GM21737 (cell line): Measurements from ENCODE around the gene APP.

ENCODE experiments used
- ATAC-seq: cut with Tn5 transposase; IDR thresholded peaks from one replicate; pipeline ENCODE4 v1.9.1; 2021; ENCODE audit warnings: mild to moderate bottlenecking, moderate library complexity; ENCODE audit not compliant: unreplicated experiment

The APP gene

DNA sequence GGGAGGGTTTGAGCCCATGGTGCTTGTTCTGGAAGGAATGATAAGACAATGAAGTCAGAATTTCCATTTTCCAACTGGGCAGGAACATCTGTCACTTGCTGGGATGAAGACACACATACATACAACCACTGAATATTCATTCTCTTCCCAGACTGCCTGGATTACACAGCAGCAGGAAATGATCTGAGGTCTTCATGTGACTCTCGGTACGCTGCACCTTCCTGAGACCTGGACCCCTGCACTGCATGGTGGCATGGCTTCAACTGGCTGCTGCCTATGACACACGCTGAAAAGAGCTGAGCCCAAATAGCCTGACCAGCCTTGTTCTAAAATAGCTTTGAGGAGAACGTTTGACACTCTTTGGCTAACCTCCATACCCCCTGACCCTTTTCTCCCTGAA, 285.2 kb downstream of the APP start:
- no peak for ATAC-seq

GRCh38 chr21:25884311-25884710, 286.3 kb downstream of the APP start:
- ATAC-seq: no peak

- ATAC-seq: no peak
Measured at GRCh38 chr21:25881524-25882376, 288.8 kb downstream of the APP start.

GRCh38 chr21:25879203-25879602, 291.4 kb downstream of the APP start:
- no peak for ATAC-seq

DNA sequence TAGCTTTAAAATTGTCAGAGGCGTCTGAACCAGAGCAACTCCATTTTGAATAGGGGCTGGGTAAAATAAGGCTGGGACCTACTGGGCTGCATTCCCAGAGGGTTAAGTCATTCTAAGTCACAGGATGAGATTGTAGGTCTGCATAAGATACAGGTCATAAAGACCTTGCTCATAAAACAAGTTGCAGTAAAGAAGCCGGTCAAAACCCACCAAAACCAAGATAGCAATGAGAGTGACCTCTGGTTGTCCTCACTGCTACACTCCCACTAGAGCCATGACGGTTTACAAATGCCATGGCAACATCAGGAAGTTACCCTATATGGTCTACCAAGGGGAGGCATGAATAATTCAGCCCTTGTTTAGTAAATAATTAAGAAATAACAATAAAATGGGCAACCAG, 292.2 kb downstream of the APP start:
- ATAC-seq: no peak

GRCh38 chr21:25872271-25872670, 298.3 kb downstream of the APP start:
- no peak for ATAC-seq

DNA sequence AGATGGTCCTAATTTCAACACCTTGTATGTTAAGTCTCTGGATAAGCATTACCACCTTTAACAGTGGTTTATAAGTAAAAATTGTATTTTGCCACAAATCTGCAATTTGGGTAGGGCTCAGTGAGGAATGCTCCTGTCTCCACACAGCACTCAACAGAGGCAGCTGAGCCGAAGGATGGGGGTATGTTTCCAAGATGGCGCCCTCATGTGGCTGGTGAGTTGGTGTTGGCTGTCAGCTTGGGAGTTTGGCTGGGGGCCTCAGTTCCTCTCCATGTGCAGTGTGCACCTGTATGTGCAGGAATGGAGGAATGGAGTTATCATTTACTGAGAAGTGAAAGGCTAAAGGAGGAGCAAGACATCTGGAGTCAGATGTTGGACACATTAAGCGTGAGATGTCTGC, 299.0 kb downstream of the APP start:
- ATAC-seq: no peak

- no peak for ATAC-seq
Measured at GRCh38 chr21:25870084-25870483, 300.5 kb downstream of the APP start.

- no peak for ATAC-seq
Measured at GRCh38 chr21:25867061-25867460, 303.5 kb downstream of the APP start.

DNA sequence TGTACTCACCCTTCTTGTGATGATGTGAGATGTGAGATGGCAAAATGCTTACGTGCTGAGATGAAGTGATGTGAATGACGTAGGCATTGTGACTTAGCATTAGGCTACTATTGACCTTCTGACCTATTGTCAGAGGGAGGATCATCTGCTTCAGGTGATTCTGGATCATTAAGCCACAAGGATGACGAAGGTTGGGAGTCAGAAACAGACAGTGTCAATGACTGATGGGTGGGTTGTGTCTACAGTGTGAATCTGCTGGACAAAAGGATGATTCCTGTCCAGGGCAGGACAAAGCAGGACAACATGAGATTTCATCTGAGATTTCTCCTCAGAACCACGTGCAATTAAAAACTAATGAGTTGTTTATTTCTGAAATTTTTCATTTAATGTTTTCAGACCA, 306.8 kb downstream of the APP start:
- no peak for ATAC-seq

DNA sequence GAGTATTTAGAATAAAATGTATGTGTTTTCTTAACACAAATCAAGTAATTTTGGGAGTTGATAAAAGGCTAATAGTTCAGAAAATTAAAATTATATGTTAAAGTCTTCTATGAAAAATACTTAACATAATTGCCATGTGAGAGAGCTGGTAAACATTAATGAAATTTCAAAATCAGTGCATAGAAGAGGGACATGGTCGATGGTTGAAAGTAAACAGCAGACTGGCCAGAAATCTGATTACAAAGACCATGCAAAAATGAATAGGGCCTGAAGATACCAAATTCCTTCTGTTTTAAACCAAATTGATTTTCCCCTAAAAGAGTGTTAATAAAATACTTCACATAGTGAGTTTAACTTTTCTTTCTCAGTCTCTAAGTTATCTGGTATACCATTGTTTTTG, 307.5 kb downstream of the APP start:
- no peak for ATAC-seq

GRCh38 chr21:25862596-25862995, 308.0 kb downstream of the APP start:
- no peak for ATAC-seq

GRCh38 chr21:25862112-25862511, 308.5 kb downstream of the APP start:
- no peak for ATAC-seq

- ATAC-seq: no peak
Measured at GRCh38 chr21:25859235-25859929, 311.2 kb downstream of the APP start.

GRCh38 chr21:25858325-25858724, 312.2 kb downstream of the APP start:
- no peak for ATAC-seq

- no peak for ATAC-seq
Measured at GRCh38 chr21:25857308-25858074, 313.1 kb downstream of the APP start.

- no peak for ATAC-seq
Measured at GRCh38 chr21:25855576-25855975, 315.0 kb downstream of the APP start.

GRCh38 chr21:25850126-25850842, 320.3 kb downstream of the APP start:
- ATAC-seq: no peak

- no peak for ATAC-seq
Measured at GRCh38 chr21:25848309-25848708, 322.3 kb downstream of the APP start.

DNA sequence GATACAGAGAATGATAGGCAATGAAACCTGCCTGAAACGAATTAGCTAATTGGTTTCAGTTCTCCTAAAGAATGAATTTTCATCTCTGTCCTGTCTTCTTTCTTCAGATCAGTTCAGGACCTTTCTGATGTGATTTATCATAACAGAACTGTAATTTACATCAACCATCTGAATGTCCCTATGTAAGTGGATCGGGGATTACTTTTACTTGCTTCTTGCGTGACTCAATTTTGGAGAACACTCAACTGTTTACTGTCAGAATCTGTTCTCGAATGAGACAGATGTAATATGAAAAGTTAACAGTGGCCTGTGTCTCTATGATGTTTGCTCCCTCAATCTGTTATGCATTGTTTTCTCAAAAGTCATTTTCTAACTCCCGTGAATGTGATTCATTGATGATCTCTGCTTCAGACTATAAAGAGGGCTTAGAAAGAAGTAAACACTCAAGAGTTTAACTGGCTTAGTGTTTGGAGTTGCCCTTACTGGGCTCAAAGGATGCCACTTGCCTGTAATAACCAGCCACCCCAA, 324.8 kb downstream of the APP start:
- no peak for ATAC-seq

DNA sequence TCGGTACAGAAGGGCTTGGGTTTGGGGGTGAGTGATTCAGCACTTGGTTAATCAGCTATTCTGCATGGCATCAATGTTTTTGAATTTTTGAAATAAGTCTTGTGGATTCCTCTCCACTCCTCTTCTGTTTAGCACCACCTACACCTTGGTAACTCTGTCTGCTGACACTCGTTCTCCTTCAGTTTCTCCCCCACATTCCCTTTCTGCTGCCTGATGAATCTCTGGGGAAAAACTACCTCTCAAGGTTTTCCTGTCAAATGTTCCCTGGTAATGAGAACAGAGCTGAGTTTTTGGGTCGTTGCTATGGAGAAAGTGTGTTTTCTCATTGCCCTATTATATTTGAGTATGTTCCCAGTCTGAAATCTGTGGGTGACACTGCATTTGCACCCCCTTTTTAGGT, 327.6 kb downstream of the APP start:
- no peak for ATAC-seq
